Measurements from ENCODE around the gene TPO.

The TPO gene

GRCh38 chr2:1538663-1539062 lies 125.4 kb downstream of the TPO start:
- DNase-seq = no peak

GRCh38 chr2:1539441-1539840 lies 126.2 kb downstream of the TPO start:
- no peak for DNase-seq

- no peak for DNase-seq
Measured at GRCh38 chr2:1539973-1540372, 126.7 kb downstream of the TPO start.

GRCh38 chr2:1540481-1540880 lies 127.2 kb downstream of the TPO start:
- no peak for DNase-seq

- DNase-seq = no peak
Measured at GRCh38 chr2:1541040-1541439, 127.8 kb downstream of the TPO start.

- no peak for DNase-seq
Measured at GRCh38 chr2:1541819-1542475, 128.7 kb downstream of the TPO start.

GRCh38 chr2:1542971-1543370 lies 129.7 kb downstream of the TPO start:
- no peak for DNase-seq

- DNase-seq = no peak
Measured at GRCh38 chr2:1543776-1544477, 130.7 kb downstream of the TPO start.

- DNase-seq = no peak
Measured at GRCh38 chr2:1544478-1545069, 131.3 kb downstream of the TPO start.

- peak; percentile 47 for DNase-seq
Measured at GRCh38 chr2:1546023-1546591, 132.8 kb downstream of the TPO start.

- no peak for DNase-seq
Measured at GRCh38 chr2:1546901-1547300, 133.6 kb downstream of the TPO start.

- DNase-seq = no peak
Measured at GRCh38 chr2:1548910-1549673, 135.8 kb downstream of the TPO start.

- no peak for DNase-seq
Measured at GRCh38 chr2:1550076-1550475, 136.8 kb downstream of the TPO start.

GRCh38 chr2:1550658-1551316 lies 137.5 kb downstream of the TPO start:
- DNase-seq = peak; percentile 67

- no peak for DNase-seq
Measured at GRCh38 chr2:1551905-1552304, 138.6 kb downstream of the TPO start.

GRCh38 chr2:1552611-1553010 lies 139.3 kb downstream of the TPO start:
- no peak for DNase-seq

GRCh38 chr2:1553671-1554295 lies 140.5 kb downstream of the TPO start:
- no peak for DNase-seq

GRCh38 chr2:1556286-1556685 lies 143.0 kb downstream of the TPO start:
- no peak for DNase-seq

- DNase-seq = no peak
Measured at GRCh38 chr2:1556776-1557466, 143.7 kb downstream of the TPO start.

GRCh38 chr2:1557467-1557820 lies 144.2 kb downstream of the TPO start:
- DNase-seq = no peak

GRCh38 chr2:1559589-1560175 lies 146.4 kb downstream of the TPO start:
- no peak for DNase-seq

All from CD4-positive, alpha-beta T cell treated with Interleukin-6 for 4 hours (primary cell).